ENCODE data around the gene LMF1.

Gene LMF1

GRCh38 chr16:881219-882097 is 89.3 kb downstream of the LMF1 start:
- DNase-seq (ENCODE audit: low read depth in 2 of 2) = no peak

- no peak for DNase-seq (ENCODE audit: low read depth in 2 of 2)
Measured at GRCh38 chr16:880471-881171, 90.2 kb downstream of the LMF1 start.

DNA sequence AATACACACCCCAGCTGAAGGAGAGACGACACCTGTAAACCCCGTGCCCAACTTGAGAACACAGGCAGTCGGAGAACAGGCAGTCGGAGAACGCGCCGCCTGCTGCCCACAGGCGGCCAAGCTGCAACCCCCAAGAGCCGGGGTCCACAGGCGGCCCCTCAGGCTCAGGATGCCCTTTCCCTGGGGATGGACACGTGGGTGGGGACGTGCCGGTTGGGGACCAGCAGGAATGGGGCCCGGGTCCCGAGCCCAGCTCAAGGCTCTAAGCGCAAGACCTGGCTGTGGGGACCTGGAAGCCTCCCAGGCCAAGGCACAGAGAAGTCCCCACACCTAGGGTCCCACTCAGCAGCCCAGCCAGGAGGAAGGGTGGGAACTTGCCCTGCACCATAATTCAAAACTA is 90.8 kb downstream of the LMF1 start:
- DNase-seq (ENCODE audit: low read depth in 2 of 2) = no peak

- DNase-seq (ENCODE audit: low read depth in 2 of 2) = no peak
Measured at GRCh38 chr16:879461-879861, 91.3 kb downstream of the LMF1 start.

DNA sequence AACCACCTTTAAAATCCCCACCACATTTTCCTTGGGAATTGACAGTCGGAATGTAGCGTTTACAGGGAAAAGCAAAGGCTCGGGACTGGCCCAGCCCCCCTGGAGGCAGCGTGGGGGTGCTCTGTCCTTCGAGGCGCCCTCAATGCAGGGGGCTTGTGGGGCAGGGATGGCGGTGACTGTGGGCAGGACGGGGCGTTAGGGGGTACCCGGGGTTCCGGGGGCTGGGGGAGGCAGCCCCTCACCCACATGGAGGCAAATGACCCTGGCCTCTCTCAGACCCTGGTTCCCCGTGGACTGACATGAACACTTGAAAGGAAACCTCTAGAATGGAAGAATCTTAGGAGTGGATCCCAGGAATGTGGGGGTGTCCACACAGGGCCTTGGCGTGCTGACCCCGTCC is 91.9 kb downstream of the LMF1 start:
- no peak for DNase-seq (ENCODE audit: low read depth in 2 of 2)

DNA sequence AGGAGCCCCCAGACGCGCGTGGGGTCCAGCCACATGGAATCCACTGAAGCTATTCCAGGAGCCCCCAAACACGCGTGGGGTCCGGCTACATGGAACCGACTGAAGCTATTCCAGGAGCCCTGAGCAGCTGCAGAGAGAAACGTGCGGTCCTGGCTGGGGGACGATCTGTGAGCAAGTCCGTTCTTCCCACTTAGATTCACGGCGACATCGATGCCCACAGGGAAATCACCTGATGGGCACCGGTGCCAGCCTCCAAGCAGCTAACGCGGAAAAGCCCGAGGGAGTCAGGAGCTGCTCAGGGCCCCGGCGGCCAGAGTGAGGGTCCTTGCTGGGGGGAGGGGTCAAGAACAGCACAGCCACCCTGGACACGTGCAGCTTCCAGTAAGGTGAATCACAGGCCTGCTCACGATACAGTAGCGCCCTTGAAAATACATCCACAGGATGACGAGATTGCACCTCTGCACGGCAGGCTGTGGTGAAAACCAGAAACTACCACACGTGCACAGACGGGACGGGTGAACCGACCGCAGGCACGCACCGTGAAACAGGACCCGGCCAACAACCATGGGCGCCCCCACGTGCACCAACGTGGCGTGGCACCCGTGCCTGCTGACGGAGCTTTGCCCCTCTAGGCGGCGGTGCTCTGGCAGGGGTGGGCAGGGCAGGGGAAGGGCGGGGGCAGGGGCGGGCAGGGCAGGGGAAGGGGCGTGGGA is 92.6 kb downstream of the LMF1 start:
- DNase-seq (ENCODE audit: low read depth in 2 of 2) = no peak

GRCh38 chr16:877242-878071 is 93.3 kb downstream of the LMF1 start:
- DNase-seq (ENCODE audit: low read depth in 2 of 2) = no peak

- no peak for DNase-seq (ENCODE audit: low read depth in 2 of 2)
Measured at GRCh38 chr16:876523-877241, 94.1 kb downstream of the LMF1 start.

DNA sequence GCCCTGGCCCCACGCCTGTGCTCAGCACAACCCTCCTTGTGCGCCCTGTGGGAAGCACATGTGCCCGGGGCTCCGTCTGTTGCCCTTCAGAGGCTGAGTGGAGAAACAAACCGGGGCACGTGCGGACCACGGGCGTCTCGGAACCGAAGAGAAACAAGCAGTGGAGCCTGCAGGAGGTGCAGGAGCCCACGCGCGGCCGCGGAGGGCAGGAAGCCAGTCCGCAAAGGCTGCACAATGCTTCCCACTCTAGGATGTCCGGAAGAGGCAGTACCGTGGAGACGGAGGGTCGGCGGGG is 94.8 kb downstream of the LMF1 start:
- no peak for DNase-seq (ENCODE audit: low read depth in 2 of 2)

DNA sequence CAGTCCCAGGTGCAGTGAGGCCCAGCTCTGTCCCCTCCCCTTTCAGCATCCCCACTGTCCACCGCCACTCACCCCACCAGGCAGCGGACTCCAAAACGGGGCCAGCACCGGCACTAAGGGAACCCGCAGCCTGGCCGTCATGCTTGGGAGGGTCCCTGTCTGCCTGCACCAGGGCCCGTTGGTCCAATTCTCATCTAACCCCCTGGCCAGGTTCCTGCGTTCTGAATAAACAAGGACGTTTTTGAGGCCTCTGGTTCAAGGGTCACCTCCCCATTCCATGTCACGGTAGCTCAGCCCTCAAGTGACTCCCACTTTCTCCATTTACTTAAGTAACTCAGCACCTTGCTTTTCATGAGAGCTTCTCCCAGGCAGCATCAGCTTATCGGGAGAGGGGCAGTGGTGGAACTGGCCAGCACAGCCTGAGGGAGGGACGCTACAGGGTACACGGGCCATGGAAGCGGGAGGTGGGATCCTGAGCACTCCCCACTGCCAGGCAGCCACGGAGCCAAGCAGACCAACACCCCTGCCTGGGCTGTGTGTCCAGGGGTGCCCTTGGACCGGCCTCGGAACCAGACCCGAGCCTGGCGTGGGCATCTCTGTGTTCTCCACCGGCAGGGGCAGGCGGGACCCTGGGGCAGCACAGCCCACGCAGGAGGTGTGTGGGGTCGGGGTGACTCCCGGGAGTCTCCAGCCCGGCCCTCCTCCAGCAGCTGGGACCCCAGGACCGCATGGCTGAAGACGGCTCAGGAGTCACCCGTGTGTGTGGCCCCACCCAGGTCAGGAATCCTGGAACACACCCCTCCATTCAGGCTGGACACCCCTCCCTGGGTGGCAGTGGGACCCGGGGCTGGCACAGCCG is 95.4 kb downstream of the LMF1 start:
- DNase-seq (ENCODE audit: low read depth in 2 of 2) = no peak

DNA sequence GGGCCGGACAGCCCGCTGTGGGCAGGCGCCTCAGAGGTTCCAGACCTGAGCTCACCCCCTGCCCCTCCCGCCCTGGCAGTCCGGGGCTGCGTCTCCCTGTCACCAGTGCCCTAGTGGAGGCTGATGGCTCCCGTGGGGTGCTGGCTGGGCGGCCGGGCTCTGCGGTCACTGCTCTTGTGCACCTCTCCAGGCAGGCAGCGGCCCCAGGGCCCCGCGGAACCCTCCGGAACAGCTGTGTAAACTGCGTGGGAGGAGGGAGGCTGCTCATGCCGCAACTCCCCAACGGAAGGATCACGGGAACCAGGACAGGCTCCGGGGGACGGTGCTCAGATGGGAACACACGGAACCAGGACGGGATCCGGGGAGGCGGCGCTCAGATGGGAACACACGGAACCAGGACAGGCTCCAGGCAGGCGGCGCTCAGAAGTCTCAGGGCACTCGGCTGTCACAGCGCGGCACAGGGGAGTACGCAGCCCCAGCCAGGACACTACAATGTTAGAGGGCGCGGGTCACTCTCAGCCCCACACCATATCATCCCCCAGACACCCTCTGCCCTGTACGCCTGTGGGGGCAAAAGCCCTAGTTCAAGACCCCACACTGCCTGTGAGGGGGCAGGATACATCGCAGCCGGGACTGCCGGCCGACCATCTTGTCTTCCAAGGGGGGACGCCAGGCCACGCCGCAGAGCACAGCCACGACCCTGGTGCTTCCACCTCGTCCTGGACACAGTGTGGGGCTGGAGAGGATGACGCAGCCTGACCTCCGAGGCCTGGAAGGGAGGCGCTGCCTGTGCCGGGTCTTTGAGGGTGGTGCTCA is 96.2 kb downstream of the LMF1 start:
- no peak for DNase-seq (ENCODE audit: low read depth in 2 of 2)

DNA sequence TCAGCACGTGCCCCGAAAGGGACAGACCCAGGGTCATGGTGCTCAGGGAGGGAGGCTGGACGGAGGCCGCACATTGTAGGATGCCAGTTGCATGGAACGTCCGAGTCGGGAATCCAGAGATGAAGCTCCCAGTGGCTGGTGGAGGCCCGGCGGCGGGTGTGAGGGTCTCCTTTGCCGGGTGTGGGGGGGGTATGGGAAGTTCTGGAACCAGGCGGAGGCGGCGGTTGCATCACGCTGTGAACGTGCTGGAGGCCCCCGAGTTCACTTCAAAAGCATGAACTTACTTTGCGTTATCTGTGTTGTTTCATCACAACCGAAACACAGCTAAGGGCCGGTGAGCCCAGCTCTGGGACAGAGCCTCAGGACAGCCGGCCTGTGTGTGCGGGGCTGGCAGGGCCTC is 96.9 kb downstream of the LMF1 start:
- DNase-seq (ENCODE audit: low read depth in 2 of 2) = no peak

DNA sequence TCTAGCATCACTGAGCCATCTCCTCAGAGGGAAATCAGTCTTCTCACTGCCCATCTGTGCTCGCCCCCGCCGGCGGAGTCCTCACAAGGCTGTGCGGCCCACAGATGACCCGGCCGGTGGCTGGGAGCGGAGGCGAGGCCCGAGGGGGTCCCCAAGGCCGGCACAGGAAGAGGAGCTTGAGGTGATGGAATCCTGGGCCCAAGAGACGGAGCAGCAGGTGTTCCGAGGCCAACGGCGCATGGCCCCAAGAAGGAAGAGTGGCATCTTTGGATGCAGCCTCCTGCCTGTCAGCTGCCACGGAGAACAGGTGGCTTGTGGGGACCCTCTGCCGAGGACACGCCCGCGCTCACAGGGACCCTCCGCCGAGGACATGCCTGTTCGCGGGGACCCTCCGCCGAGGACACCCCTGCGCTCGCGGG is 97.5 kb downstream of the LMF1 start:
- no peak for DNase-seq (ENCODE audit: low read depth in 2 of 2)

GRCh38 chr16:872436-873242 is 98.1 kb downstream of the LMF1 start:
- no peak for DNase-seq (ENCODE audit: low read depth in 2 of 2)

GRCh38 chr16:871562-872345 is 99.0 kb downstream of the LMF1 start:
- no peak for DNase-seq (ENCODE audit: low read depth in 2 of 2)

GRCh38 chr16:870856-871561 is 99.8 kb downstream of the LMF1 start:
- no peak for DNase-seq (ENCODE audit: low read depth in 2 of 2)
